Fibroblast of lung (primary cell): ENCODE measurements around the gene SPOCK1.

Source experiments
- EZH2 ChIP-seq: IDR thresholded peaks from 2 replicates; pipeline ENCODE4 v1.5.1; 2012; ENCODE audit warnings: low read length, control low read depth, mild to moderate bottlenecking; ENCODE audit errors: missing control alignments
- TF ChIP-seq, protein P1 (sequence below), 2 donors: IDR thresholded peaks in 1 of 2; conservative IDR thresholded peaks in 1 of 2; 1 replicate in 1 of 2; 2 replicates in 1 of 2; pipeline ENCODE4 v1.5.1; 2011 to 2012; ENCODE audit warnings: low read length in 2 of 2, control low read depth in 1 of 2, inconsistent platforms in 1 of 2, low read depth in 1 of 2, mild to moderate bottlenecking in 1 of 2

DNA sequence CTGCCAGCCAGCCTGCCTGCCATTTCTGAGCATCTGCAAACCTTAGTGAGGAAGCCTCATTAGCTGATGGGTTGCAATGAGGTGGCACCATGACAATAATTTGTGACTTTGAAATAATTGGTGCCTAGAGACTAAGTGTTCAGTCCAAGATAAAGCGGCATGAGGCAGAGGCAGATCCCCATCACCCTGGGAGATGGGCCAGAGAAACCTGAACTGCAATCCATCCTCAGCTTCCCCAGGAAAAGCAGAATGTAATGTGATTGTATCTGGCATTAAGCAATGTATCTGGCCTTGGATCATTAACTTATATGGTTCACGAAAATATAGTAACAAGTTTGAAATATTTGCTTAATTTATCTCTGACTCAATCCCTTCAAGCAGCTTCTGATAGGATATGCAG lies 101.0 kb downstream of the SPOCK1 start:
- TF ChIP-seq, protein P1, sequence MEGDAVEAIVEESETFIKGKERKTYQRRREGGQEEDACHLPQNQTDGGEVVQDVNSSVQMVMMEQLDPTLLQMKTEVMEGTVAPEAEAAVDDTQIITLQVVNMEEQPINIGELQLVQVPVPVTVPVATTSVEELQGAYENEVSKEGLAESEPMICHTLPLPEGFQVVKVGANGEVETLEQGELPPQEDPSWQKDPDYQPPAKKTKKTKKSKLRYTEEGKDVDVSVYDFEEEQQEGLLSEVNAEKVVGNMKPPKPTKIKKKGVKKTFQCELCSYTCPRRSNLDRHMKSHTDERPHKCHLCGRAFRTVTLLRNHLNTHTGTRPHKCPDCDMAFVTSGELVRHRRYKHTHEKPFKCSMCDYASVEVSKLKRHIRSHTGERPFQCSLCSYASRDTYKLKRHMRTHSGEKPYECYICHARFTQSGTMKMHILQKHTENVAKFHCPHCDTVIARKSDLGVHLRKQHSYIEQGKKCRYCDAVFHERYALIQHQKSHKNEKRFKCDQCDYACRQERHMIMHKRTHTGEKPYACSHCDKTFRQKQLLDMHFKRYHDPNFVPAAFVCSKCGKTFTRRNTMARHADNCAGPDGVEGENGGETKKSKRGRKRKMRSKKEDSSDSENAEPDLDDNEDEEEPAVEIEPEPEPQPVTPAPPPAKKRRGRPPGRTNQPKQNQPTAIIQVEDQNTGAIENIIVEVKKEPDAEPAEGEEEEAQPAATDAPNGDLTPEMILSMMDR (conservative IDR thresholded peaks at IDR 0.05 in 1 of 2, IDR thresholded peaks at IDR 0.05 in 1 of 2; ENCODE audit: low read depth in 1 of 2, low read length in 2 of 2), result no peak
- no peak for TF ChIP-seq EZH2
